B cell (primary cell): ENCODE results near the gene CACTIN.

Experiments used
- EZH2 ChIP-seq: IDR thresholded peaks from 2 replicates; pipeline ENCODE4 v1.6.1; 2012; ENCODE audit warnings: borderline replicate concordance, low read depth, mild to moderate bottlenecking, moderate library complexity, low read length; ENCODE audit not compliant: insufficient read depth, poor library complexity, severe bottlenecking
- TF ChIP-seq, protein P1 (sequence below): fragments of 200-600 bp; IDR thresholded peaks from one replicate; pipeline ENCODE4 v1.8.0; 2022; ENCODE audit warnings: antibody characterized with exemption, mild to moderate bottlenecking

DNA sequence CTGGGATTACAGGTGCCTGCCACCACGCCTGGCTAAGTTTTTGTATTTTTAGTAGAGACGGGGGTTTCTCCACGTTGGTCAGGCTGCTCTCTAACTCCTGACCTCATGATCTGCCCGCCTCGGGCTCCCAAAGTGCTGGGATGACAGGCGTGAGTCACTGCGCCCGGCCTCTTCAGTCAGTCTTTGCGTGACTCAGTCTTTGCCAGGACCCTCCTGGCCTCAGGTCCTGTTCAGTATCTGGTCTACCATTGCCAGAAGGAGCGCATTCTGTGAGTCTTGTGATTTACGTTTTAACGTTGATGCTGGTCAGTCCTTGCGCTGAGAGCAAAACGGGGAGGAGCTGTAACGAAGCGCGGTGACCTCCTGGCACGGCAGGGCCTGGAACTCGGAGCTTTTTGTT, 61.5 kb downstream of the CACTIN start:
- TF ChIP-seq, protein P1, sequence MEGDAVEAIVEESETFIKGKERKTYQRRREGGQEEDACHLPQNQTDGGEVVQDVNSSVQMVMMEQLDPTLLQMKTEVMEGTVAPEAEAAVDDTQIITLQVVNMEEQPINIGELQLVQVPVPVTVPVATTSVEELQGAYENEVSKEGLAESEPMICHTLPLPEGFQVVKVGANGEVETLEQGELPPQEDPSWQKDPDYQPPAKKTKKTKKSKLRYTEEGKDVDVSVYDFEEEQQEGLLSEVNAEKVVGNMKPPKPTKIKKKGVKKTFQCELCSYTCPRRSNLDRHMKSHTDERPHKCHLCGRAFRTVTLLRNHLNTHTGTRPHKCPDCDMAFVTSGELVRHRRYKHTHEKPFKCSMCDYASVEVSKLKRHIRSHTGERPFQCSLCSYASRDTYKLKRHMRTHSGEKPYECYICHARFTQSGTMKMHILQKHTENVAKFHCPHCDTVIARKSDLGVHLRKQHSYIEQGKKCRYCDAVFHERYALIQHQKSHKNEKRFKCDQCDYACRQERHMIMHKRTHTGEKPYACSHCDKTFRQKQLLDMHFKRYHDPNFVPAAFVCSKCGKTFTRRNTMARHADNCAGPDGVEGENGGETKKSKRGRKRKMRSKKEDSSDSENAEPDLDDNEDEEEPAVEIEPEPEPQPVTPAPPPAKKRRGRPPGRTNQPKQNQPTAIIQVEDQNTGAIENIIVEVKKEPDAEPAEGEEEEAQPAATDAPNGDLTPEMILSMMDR: no peak
- TF ChIP-seq EZH2: no peak
